Mammary epithelial cell (primary cell): Measurements from ENCODE around the gene FANCC.

Experiments used
- CTCF ChIP-seq, 2 donors: IDR thresholded peaks in 1 of 2; conservative IDR thresholded peaks in 1 of 2; 2 replicates each; pipeline ENCODE4 v1.5.1; 2011 to 2012; ENCODE audit warnings: inconsistent platforms in 2 of 2, low read length in 2 of 2, mild to moderate bottlenecking in 2 of 2, control low read depth in 1 of 2, low read depth in 1 of 2; ENCODE audit not compliant: insufficient read depth in 1 of 2; ENCODE audit errors: extremely low read depth in 1 of 2
- EZH2 ChIP-seq: IDR thresholded peaks from 2 replicates; pipeline ENCODE4 v1.6.1; 2012; ENCODE audit warnings: low read length, inconsistent platforms, borderline replicate concordance

GRCh38 chr9:95177617-95178016 is 139.9 kb downstream of the FANCC start:
- TF ChIP-seq CTCF (conservative IDR thresholded peaks at IDR 0.05 in 1 of 2, IDR thresholded peaks at IDR 0.05 in 1 of 2; ENCODE audit: extremely low read depth in 1 of 2, insufficient read depth in 1 of 2, low read depth in 1 of 2, low read length in 2 of 2) (no peak), EZH2 (no peak)
